HEK293T (cell line): ENCODE data around the gene OR4D1.

Source experiments
- CTCF ChIA-PET: fragments of 350-600 bp; formaldehyde crosslinking; extraction: SDS; loops from one replicate; lab custom pipeline; 2021; ENCODE audit warnings: antibody characterized with exemption, inconsistent platforms; lab: Yijun Ruan, JAX
- POLR2A ChIA-PET: fragments of 350-600 bp; formaldehyde crosslinking; extraction: SDS; loops from one replicate; lab custom pipeline; 2020; ENCODE audit warnings: antibody characterized with exemption, inconsistent platforms; lab: Yijun Ruan, JAX
- DNase-seq: peaks from one replicate; pipeline ENCODE4 v3.0.0; 2012; ENCODE audit warnings: mixed read lengths; ENCODE audit errors: extremely low spot score
- ARNT ChIP-seq: fragments of 450-650 bp; IDR thresholded peaks from 2 replicates; pipeline ENCODE4 v1.6.1; 2017; ENCODE audit warnings: mild to moderate bottlenecking
- BHLHE40 ChIP-seq: fragments of 450-650 bp; IDR thresholded peaks from 2 replicates; pipeline ENCODE4 v1.6.1; 2016; ENCODE audit warnings: mild to moderate bottlenecking, moderate library complexity, borderline replicate concordance
- CTBP1 ChIP-seq: fragments of 450-650 bp; IDR thresholded peaks from 2 replicates; pipeline ENCODE4 v1.6.1; 2016; ENCODE audit warnings: borderline replicate concordance
- ELF4 ChIP-seq: fragments of 450-650 bp; IDR thresholded peaks from 2 replicates; pipeline ENCODE4 v1.6.1; 2017; ENCODE audit warnings: antibody characterized with exemption
- FOXA1 ChIP-seq: fragments of 450-650 bp; IDR thresholded peaks from 2 replicates; pipeline ENCODE4 v1.6.1; 2016; ENCODE audit warnings: mild to moderate bottlenecking
- FOXK2 ChIP-seq: fragments of 450-650 bp; IDR thresholded peaks from 2 replicates; pipeline ENCODE4 v1.6.1; 2016; ENCODE audit warnings: mild to moderate bottlenecking
- FOXM1 ChIP-seq: fragments of 450-650 bp; IDR thresholded peaks from 2 replicates; pipeline ENCODE4 v1.6.1; 2017; ENCODE audit warnings: mild to moderate bottlenecking, borderline replicate concordance
- HDGF ChIP-seq: fragments of 450-650 bp; IDR thresholded peaks from 2 replicates; pipeline ENCODE4 v1.6.1; 2017; ENCODE audit warnings: antibody characterized with exemption, borderline replicate concordance
- L3MBTL2 ChIP-seq: fragments of 450-650 bp; conservative IDR thresholded peaks from 2 replicates; pipeline ENCODE4 v1.6.1; 2016; ENCODE audit warnings: mild to moderate bottlenecking
- LEF1 ChIP-seq: fragments of 450-650 bp; IDR thresholded peaks from 2 replicates; pipeline ENCODE4 v1.6.1; 2017; ENCODE audit warnings: mild to moderate bottlenecking, borderline replicate concordance
- NFRKB ChIP-seq: fragments of 450-650 bp; IDR thresholded peaks from 2 replicates; pipeline ENCODE4 v1.6.1; 2016; ENCODE audit warnings: mild to moderate bottlenecking, moderate library complexity
- PKNOX1 ChIP-seq: fragments of 450-650 bp; IDR thresholded peaks from 2 replicates; pipeline ENCODE4 v1.6.1; 2016
- SP1 ChIP-seq: fragments of 450-650 bp; IDR thresholded peaks from 2 replicates; pipeline ENCODE4 v1.6.1; 2017
- SUZ12 ChIP-seq: fragments of 450-650 bp; IDR thresholded peaks from 2 replicates; pipeline ENCODE4 v1.6.1; 2016; ENCODE audit warnings: mild to moderate bottlenecking
- TARDBP ChIP-seq: fragments of 450-650 bp; IDR thresholded peaks from 2 replicates; pipeline ENCODE4 v1.6.1; 2016
- ZNF384 ChIP-seq: fragments of 450-650 bp; IDR thresholded peaks from 2 replicates; pipeline ENCODE4 v1.6.1; 2016

OR4D1 gene

GRCh38 chr17:58166682-58167081, 18.5 kb downstream of the OR4D1 start, which contains the start of gene OR4D2:
OR4D2 (plus strand) TSS chr17:58166982; CDS start chr17:58169656, 2,674 bp downstream.
- ChIA-PET CTCF (no interaction called here), POLR2A (no interaction called here)
- no peak for TF ChIP-seq FOXM1
- no peak for TF ChIP-seq ARNT
- no peak for TF ChIP-seq L3MBTL2
- TF ChIP-seq FOXA1: no peak
- no peak for TF ChIP-seq BHLHE40
- TF ChIP-seq FOXK2: no peak
- no peak for TF ChIP-seq ZNF384
- no peak for TF ChIP-seq HDGF
- no peak for TF ChIP-seq NFRKB
- no peak for TF ChIP-seq CTBP1
- TF ChIP-seq SP1: no peak
- TF ChIP-seq LEF1: no peak
- no peak for TF ChIP-seq ELF4
- DNase-seq: no peak

GRCh38 chr17:58170622-58171021, 22.4 kb downstream of the OR4D1 start:
- DNase-seq: no peak
- ChIA-PET CTCF (interaction anchor here (0.5 to 0.6 kb wide), 2 partner anchors 35 to 924 kb away, joined by 3 to 8 read pairs; no protein-coding TSS in a partner anchor), POLR2A (no interaction called here)
- TF ChIP-seq ARNT (no peak), FOXM1 (no peak), ZNF384 (no peak), NFRKB (no peak), SUZ12 (no peak), PKNOX1 (no peak), BHLHE40 (no peak), FOXK2 (no peak), LEF1 (no peak), ELF4 (no peak), FOXA1 (no peak), SP1 (no peak), L3MBTL2 (no peak), CTBP1 (no peak), HDGF (no peak)

GRCh38 chr17:58172369-58173071, 24.3 kb downstream of the OR4D1 start:
- TF ChIP-seq SUZ12 (no peak), TARDBP (no peak), LEF1 (no peak), NFRKB (no peak), SP1 (no peak), ZNF384 (no peak), ARNT (no peak), FOXM1 (no peak), HDGF (no peak), CTBP1 (no peak), FOXA1 (no peak), PKNOX1 (no peak), BHLHE40 (no peak)
- CTCF ChIA-PET: interaction anchor here (0.7 to 1.3 kb wide), 8 partner anchors 15 to 205 kb away, joined by 3 to 4 read pairs (median 3); no protein-coding TSS in a partner anchor
- POLR2A ChIA-PET: no interaction called here
- DNase-seq: peak; percentile 64

- TF ChIP-seq LEF1: no peak
- TF ChIP-seq ELF4: no peak
- no peak for TF ChIP-seq ZNF384
- TF ChIP-seq CTBP1: no peak
- no peak for TF ChIP-seq ARNT
- CTCF ChIA-PET: no interaction called here
- POLR2A ChIA-PET: interaction anchor here (1.1 kb wide), 1 partner anchor 18 kb away, joined by 3 read pairs; no protein-coding TSS in a partner anchor
- DNase-seq: no peak
These were observed 26.7 kb downstream of the OR4D1 start for GRCh38 chr17:58174871-58175270.

GRCh38 chr17:58176200-58176599, 28.0 kb downstream of the OR4D1 start:
- DNase-seq: no peak
- POLR2A ChIA-PET: no interaction called here
- TF ChIP-seq ELF4: no peak
- TF ChIP-seq SUZ12: no peak
- no peak for TF ChIP-seq L3MBTL2
- no peak for TF ChIP-seq FOXA1
- TF ChIP-seq TARDBP: no peak
- TF ChIP-seq CTBP1: no peak
- TF ChIP-seq HDGF: no peak
- TF ChIP-seq BHLHE40: no peak
- no peak for TF ChIP-seq ARNT
- TF ChIP-seq FOXM1: no peak
- TF ChIP-seq FOXK2: no peak
- TF ChIP-seq SP1: no peak
- no peak for TF ChIP-seq NFRKB
- CTCF ChIA-PET: no interaction called here

GRCh38 chr17:58181796-58182195, 33.6 kb downstream of the OR4D1 start:
- no peak for DNase-seq
- POLR2A ChIA-PET: no interaction called here
- CTCF ChIA-PET: no interaction called here
- no peak for TF ChIP-seq NFRKB
- TF ChIP-seq FOXM1: no peak
- no peak for TF ChIP-seq L3MBTL2
- TF ChIP-seq FOXK2: no peak
- TF ChIP-seq ELF4: no peak
- no peak for TF ChIP-seq LEF1
- TF ChIP-seq TARDBP: no peak
- no peak for TF ChIP-seq ZNF384
- TF ChIP-seq ARNT: no peak
- no peak for TF ChIP-seq FOXA1
- no peak for TF ChIP-seq PKNOX1
- no peak for TF ChIP-seq HDGF
- no peak for TF ChIP-seq CTBP1
- no peak for TF ChIP-seq SUZ12
- no peak for TF ChIP-seq BHLHE40
